ENCODE measurements around the gene COL7A1.

The COL7A1 gene

GRCh38 chr3:48595075-48595525 is at the start of gene COL7A1:
Gene COL7A1 (minus strand): TSS chr3:48595329. CDS start chr3:48595159, 170 bp downstream.
- DNase-seq, result no peak

- DNase-seq, result no peak
These were observed 47.5 kb upstream of the COL7A1 start for GRCh38 chr3:48642605-48643004.

GRCh38 chr3:48641396-48641795 is 46.3 kb upstream of the COL7A1 start:
- DNase-seq, result no peak

GRCh38 chr3:48639944-48640606 is 44.9 kb upstream of the COL7A1 start:
- no peak for DNase-seq

GRCh38 chr3:48637305-48637704 is 42.2 kb upstream of the COL7A1 start:
- DNase-seq, result no peak

GRCh38 chr3:48636149-48636655 is 41.1 kb upstream of the COL7A1 start:
- DNase-seq, result no peak

- DNase-seq, result peak; percentile 77
These were observed 40.3 kb upstream of the COL7A1 start, which contains the start of gene SLC26A6 for GRCh38 chr3:48635222-48636021. Gene SLC26A6 (minus strand): TSS chr3:48635461. CDS start chr3:48635393, 68 bp downstream.

- no peak for DNase-seq
These were observed 39.6 kb upstream of the COL7A1 start for GRCh38 chr3:48634661-48635221.

GRCh38 chr3:48633743-48634142 is 38.6 kb upstream of the COL7A1 start:
- DNase-seq, result no peak

- no peak for DNase-seq
These were observed 38.1 kb upstream of the COL7A1 start for GRCh38 chr3:48633256-48633655.

- DNase-seq, result no peak
These were observed 36.7 kb upstream of the COL7A1 start for GRCh38 chr3:48631516-48632448.

- DNase-seq, result no peak
These were observed 35.7 kb upstream of the COL7A1 start for GRCh38 chr3:48630833-48631232.

GRCh38 chr3:48630407-48630806 is 35.3 kb upstream of the COL7A1 start:
- no peak for DNase-seq

GRCh38 chr3:48629894-48630293 is 34.8 kb upstream of the COL7A1 start:
- no peak for DNase-seq

GRCh38 chr3:48628277-48629017 is 33.3 kb upstream of the COL7A1 start:
- DNase-seq, result no peak

- no peak for DNase-seq
These were observed 30.5 kb upstream of the COL7A1 start for GRCh38 chr3:48625600-48625999.

GRCh38 chr3:48624767-48625166 is 29.6 kb upstream of the COL7A1 start:
- DNase-seq, result no peak

- DNase-seq, result peak; percentile 68
These were observed 28.9 kb upstream of the COL7A1 start for GRCh38 chr3:48623851-48624547.

- no peak for DNase-seq
These were observed 26.3 kb upstream of the COL7A1 start, which contains the start of gene TMEM89 for GRCh38 chr3:48621461-48621869. Gene TMEM89 (minus strand): TSS chr3:48621769. CDS start chr3:48621756, 13 bp downstream.

GRCh38 chr3:48619541-48620524 is 24.7 kb upstream of the COL7A1 start:
- DNase-seq, result no peak

Measured in NCI-H1436 (cell line).